KMS-11 (cell line): Measurements from ENCODE around the gene ARPC1A.
"Not testable (repeated sequence)": the region's sequence is repeated elsewhere in the genome, so short reads cannot be mapped to it uniquely, and the experiment has no call there.

ENCODE experiments used
- H2AFZ ChIP-seq: fragments of 200-600 bp; sonication (generic); 2 replicates; pipeline ENCODE4 v1.6.1; 2016; ENCODE audit warnings: antibody characterized with exemption, mixed run types, low read depth
- H3K27ac ChIP-seq: fragments of 200-600 bp; sonication (generic); 2 replicates; pipeline ENCODE4 v1.6.1; 2016; ENCODE audit warnings: mild to moderate bottlenecking, mixed run types
- H3K27me3 ChIP-seq: fragments of 200-600 bp; sonication (generic); 2 replicates; pipeline ENCODE4 v1.6.1; 2017; ENCODE audit warnings: mild to moderate bottlenecking, low read depth, mixed run types, moderate library complexity; ENCODE audit not compliant: insufficient read depth
- H3K36me3 ChIP-seq: fragments of 200-600 bp; sonication (generic); 2 replicates; pipeline ENCODE4 v1.6.1; 2017; ENCODE audit warnings: mild to moderate bottlenecking, mixed run types; ENCODE audit not compliant: insufficient read depth
- H3K4me1 ChIP-seq: fragments of 200-600 bp; sonication (generic); 2 replicates; pipeline ENCODE4 v1.6.1; 2016; ENCODE audit warnings: mild to moderate bottlenecking, low read depth, mixed run types; ENCODE audit not compliant: poor library complexity, severe bottlenecking
- H3K4me2 ChIP-seq: fragments of 200-600 bp; sonication (generic); 2 replicates; pipeline ENCODE4 v1.7.0; 2016; ENCODE audit warnings: mild to moderate bottlenecking, mixed run types
- H3K4me3 ChIP-seq: fragments of 200-600 bp; sonication (generic); IDR thresholded peaks from 2 replicates; pipeline ENCODE4 v1.6.1; 2017; ENCODE audit warnings: low read depth, low read length, mixed read lengths; ENCODE audit not compliant: insufficient read depth
- H3K79me2 ChIP-seq: fragments of 200-600 bp; sonication (generic); 2 replicates; pipeline ENCODE4 v1.6.1; 2016; ENCODE audit warnings: low read depth, mixed run types; ENCODE audit not compliant: insufficient read depth
- H3K9ac ChIP-seq: fragments of 200-600 bp; sonication (generic); 2 replicates; pipeline ENCODE4 v1.6.1; 2016; ENCODE audit warnings: mild to moderate bottlenecking, mixed run types
- H4K20me1 ChIP-seq: fragments of 200-600 bp; sonication (generic); 2 replicates; pipeline ENCODE4 v1.6.1; 2016; ENCODE audit warnings: mild to moderate bottlenecking, mixed run types; ENCODE audit not compliant: insufficient read depth
- CTCF ChIP-seq: fragments of 200-600 bp; sonication (generic); conservative IDR thresholded peaks from 2 replicates; pipeline ENCODE4 v1.6.1; 2017; ENCODE audit warnings: low read depth, mild to moderate bottlenecking, antibody characterized with exemption, low read length, moderate library complexity, mixed read lengths

ARPC1A gene

GRCh38 chr7:99409192-99409572 lies 83.5 kb downstream of the ARPC1A start:
- peaks cover 80% of the 10 kb centered on the region for H3K79me2 ChIP-seq
- H3K4me3 ChIP-seq: no peak overlapping the region
- H3K27ac ChIP-seq: peak overlapping the region; percentile 98
- H2AFZ ChIP-seq: peak overlapping the region; percentile 81
- peak overlapping the region; percentile 92 for H3K4me2 ChIP-seq
- H3K36me3 ChIP-seq: peaks cover 7% of the 10 kb centered on the region; the same call in 1 of the 2 replicates
- H3K27me3 ChIP-seq: no peaks in the 10 kb centered on the region
- peak overlapping the region; percentile 99 for H3K9ac ChIP-seq
- no peaks in the 10 kb centered on the region; the same call in 1 of the 2 replicates for H4K20me1 ChIP-seq
- TF ChIP-seq CTCF: no peak
- H3K4me1 ChIP-seq: peaks cover 28% of the 10 kb centered on the region

GRCh38 chr7:99409806-99410205 lies 84.1 kb downstream of the ARPC1A start:
- H3K9ac ChIP-seq: peak overlapping the region; percentile 99; the same call in 1 of the 2 replicates
- H4K20me1 ChIP-seq: no peaks in the 10 kb centered on the region
- no peak overlapping the region for H2AFZ ChIP-seq
- H3K36me3 ChIP-seq: peaks cover 7% of the 10 kb centered on the region; the same call in 1 of the 2 replicates
- H3K4me3 ChIP-seq: no peak overlapping the region
- peak overlapping the region; percentile 92 for H3K4me2 ChIP-seq
- H3K27ac ChIP-seq: peak overlapping the region; percentile 32; the same call in 1 of the 2 replicates
- H3K79me2 ChIP-seq: peaks cover 78% of the 10 kb centered on the region
- no peaks in the 10 kb centered on the region for H3K27me3 ChIP-seq
- H3K4me1 ChIP-seq: peaks cover 28% of the 10 kb centered on the region
- TF ChIP-seq CTCF: no peak

DNA sequence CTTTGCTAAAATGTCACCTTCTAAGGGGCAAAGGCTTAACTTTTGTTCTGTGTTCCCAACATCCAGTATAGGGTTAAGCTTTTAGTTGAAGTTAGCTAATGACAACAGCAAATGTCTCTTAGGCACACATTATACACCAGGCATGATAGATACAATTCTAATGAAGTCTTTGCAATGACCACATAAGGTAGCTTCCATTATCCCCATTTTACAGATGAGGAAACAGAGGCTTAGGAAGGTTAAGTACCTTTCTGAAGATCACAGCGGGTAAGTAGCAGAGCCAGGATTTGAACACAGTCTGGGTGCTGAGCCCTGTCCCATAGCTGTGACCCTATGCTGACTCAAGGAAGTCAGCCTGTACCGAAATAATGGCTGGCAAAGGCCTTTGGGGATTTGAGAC lies 84.9 kb downstream of the ARPC1A start:
- H3K4me2 ChIP-seq: peak overlapping the region; percentile 92; the same call in 1 of the 2 replicates
- H3K79me2 ChIP-seq: peaks cover 69% of the 10 kb centered on the region
- H3K27ac ChIP-seq: no peak overlapping the region
- no peak overlapping the region for H3K9ac ChIP-seq
- peaks cover 7% of the 10 kb centered on the region for H3K36me3 ChIP-seq
- H3K4me3 ChIP-seq: no peak overlapping the region
- no peaks in the 10 kb centered on the region for H4K20me1 ChIP-seq
- H3K4me1 ChIP-seq: peaks cover 28% of the 10 kb centered on the region
- no peak for TF ChIP-seq CTCF
- no peaks in the 10 kb centered on the region for H3K27me3 ChIP-seq
- H2AFZ ChIP-seq: no peak overlapping the region

DNA sequence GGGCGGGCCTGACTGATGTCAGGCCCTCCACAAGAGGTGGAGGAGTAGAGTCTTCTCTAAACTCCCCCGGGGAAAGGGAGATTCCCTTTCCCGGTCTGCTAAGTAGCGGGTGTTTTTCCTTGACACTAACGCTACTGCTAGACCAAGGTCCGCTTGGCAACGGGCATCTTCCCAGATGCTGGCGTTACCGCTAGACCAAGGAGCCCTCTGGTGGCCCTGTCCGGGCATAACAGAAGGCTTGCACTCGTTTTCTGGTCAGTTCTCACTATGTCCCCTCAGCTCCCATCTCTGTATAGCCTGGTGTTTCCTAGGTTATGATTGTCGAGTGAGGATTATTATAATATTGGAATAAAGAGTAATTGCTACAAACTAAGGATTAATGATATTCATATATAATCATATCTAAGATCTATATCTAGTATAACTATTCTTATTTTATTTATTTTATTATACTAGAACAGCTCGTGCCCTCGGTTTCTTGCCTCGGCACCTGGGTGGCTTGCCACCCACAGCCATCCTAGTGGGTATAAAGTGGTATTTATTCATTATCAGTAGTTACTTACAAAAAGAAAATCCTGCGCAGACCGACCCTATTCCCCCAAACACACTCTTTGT lies 89.9 kb downstream of the ARPC1A start:
- H3K27me3 ChIP-seq, H3K9ac ChIP-seq, H2AFZ ChIP-seq, H4K20me1 ChIP-seq, H3K4me3 ChIP-seq, H3K27ac ChIP-seq, H3K4me2 ChIP-seq: not testable (repeated sequence)
- TF ChIP-seq CTCF: peak; percentile 40; the same call in 1 of the 2 replicates
- peaks cover 11% of the 10 kb centered on the region for H3K36me3 ChIP-seq
- peaks cover 20% of the 10 kb centered on the region for H3K79me2 ChIP-seq
- peaks cover 10% of the 10 kb centered on the region for H3K4me1 ChIP-seq
